Nephron progenitor cell (in vitro differentiated cells): ENCODE data around the gene ERFE.

Experiments
- DNase-seq: peaks from one replicate; pipeline ENCODE4 v3.0.0; 2021
- H3K27ac Mint-ChIP-seq: 2 replicates; pipeline ENCODE4 v1.8.0; 2021; ENCODE audit warnings: mild to moderate bottlenecking, moderate library complexity, mixed read lengths
- H3K27me3 Mint-ChIP-seq: 2 replicates; pipeline ENCODE4 v1.8.0; 2021; ENCODE audit warnings: mild to moderate bottlenecking, low read depth, mixed read lengths; ENCODE audit not compliant: poor library complexity
- H3K36me3 Mint-ChIP-seq: 2 replicates; pipeline ENCODE4 v1.8.0; 2021; ENCODE audit warnings: low read depth, mixed read lengths
- H3K4me1 Mint-ChIP-seq: 2 replicates; pipeline ENCODE4 v1.8.0; 2021; ENCODE audit warnings: mixed read lengths
- H3K4me3 Mint-ChIP-seq: 2 replicates; pipeline ENCODE4 v1.8.0; 2021; ENCODE audit warnings: mild to moderate bottlenecking, moderate library complexity, mixed read lengths
- H3K9me3 Mint-ChIP-seq: 2 replicates; pipeline ENCODE4 v1.8.0; 2021; ENCODE audit warnings: mild to moderate bottlenecking, moderate library complexity, mixed read lengths
- CTCF ChIP-seq: fragments of 200-600 bp; sonication (generic); IDR thresholded peaks from 2 replicates; pipeline ENCODE4 v1.5.0; 2021; ENCODE audit warnings: antibody characterized with exemption

ERFE gene

GRCh38 chr2:238138331-238139195 lies 20.2 kb upstream of the ERFE start, which contains the start of gene KLHL30:
TSS of gene KLHL30 (plus strand) at chr2:238138668. CDS start at chr2:238140755, 2,087 bp downstream.
- TF ChIP-seq CTCF: no peak
- no peaks in the 10 kb centered on the region for H3K9me3 Mint-ChIP-seq
- H3K27ac Mint-ChIP-seq: no peak within 1 kb of the TSS
- H3K4me3 Mint-ChIP-seq: no peak within 1 kb of the TSS
- peaks cover 4% of the 10 kb centered on the region for H3K27me3 Mint-ChIP-seq
- peaks cover 44% of the 10 kb centered on the region for H3K4me1 Mint-ChIP-seq
- no peaks in the 10 kb centered on the region for H3K36me3 Mint-ChIP-seq
- DNase-seq: no peak

GRCh38 chr2:238139196-238140039 lies 19.4 kb upstream of the ERFE start:
- peak; percentile 47 for DNase-seq
- H3K27me3 Mint-ChIP-seq: peaks cover 4% of the 10 kb centered on the region
- no peaks in the 10 kb centered on the region for H3K9me3 Mint-ChIP-seq
- H3K36me3 Mint-ChIP-seq: no peaks in the 10 kb centered on the region
- peak; percentile 69 for TF ChIP-seq CTCF
- H3K27ac Mint-ChIP-seq: no peak overlapping the region
- H3K4me3 Mint-ChIP-seq: no peak overlapping the region
- peaks cover 43% of the 10 kb centered on the region for H3K4me1 Mint-ChIP-seq

GRCh38 chr2:238140040-238140439 lies 18.7 kb upstream of the ERFE start:
- DNase-seq: no peak
- Mint-ChIP-seq H3K27me3 (peaks cover 4% of the 10 kb centered on the region), H3K4me1 (peaks cover 41% of the 10 kb centered on the region), H3K9me3 (no peaks in the 10 kb centered on the region), H3K27ac (no peak overlapping the region), H3K36me3 (no peaks in the 10 kb centered on the region), H3K4me3 (no peak overlapping the region)
- no peak for TF ChIP-seq CTCF

- TF ChIP-seq CTCF: no peak
- Mint-ChIP-seq H3K27ac (no peak overlapping the region), H3K9me3 (no peaks in the 10 kb centered on the region), H3K4me1 (peaks cover 38% of the 10 kb centered on the region), H3K4me3 (no peak overlapping the region), H3K36me3 (no peaks in the 10 kb centered on the region), H3K27me3 (peaks cover under 1% of the 10 kb centered on the region)
- no peak for DNase-seq
Observed at GRCh38 chr2:238140721-238141540, 17.8 kb upstream of the ERFE start.

GRCh38 chr2:238141541-238142318 lies 17.0 kb upstream of the ERFE start:
- H3K27me3 Mint-ChIP-seq: no peaks in the 10 kb centered on the region
- peaks cover 31% of the 10 kb centered on the region for H3K4me1 Mint-ChIP-seq
- H3K4me3 Mint-ChIP-seq: no peak overlapping the region
- no peak for TF ChIP-seq CTCF
- no peak overlapping the region for H3K27ac Mint-ChIP-seq
- H3K36me3 Mint-ChIP-seq: no peaks in the 10 kb centered on the region
- H3K9me3 Mint-ChIP-seq: no peaks in the 10 kb centered on the region
- no peak for DNase-seq
